Effector memory CD8-positive, alpha-beta T cell (primary cell): ENCODE measurements around the gene ST3GAL5.

ENCODE experiments used
- ATAC-seq: fragments of 150-1000 bp; cut with Tn5 transposase; replicated peaks from 2 replicates; pipeline ENCODE4 v1.10.0; 2021; ENCODE audit warnings: mild to moderate bottlenecking, moderate library complexity
- DNase-seq, 3 experiments: peaks; one replicate each; pipeline ENCODE4 v3.0.0; 2021
- H3K27ac Mint-ChIP-seq, 2 donors: one replicate each; pipeline ENCODE4 v1.8.0; 2022; ENCODE audit warnings: mild to moderate bottlenecking in 2 of 2, mixed read lengths in 2 of 2, moderate library complexity in 2 of 2
- H3K27me3 Mint-ChIP-seq, 2 donors: one replicate each; pipeline ENCODE4 v1.8.0; 2022; ENCODE audit warnings: mixed read lengths in 2 of 2
- H3K36me3 Mint-ChIP-seq: one replicate; pipeline ENCODE4 v1.8.0; 2022; ENCODE audit warnings: mild to moderate bottlenecking, moderate library complexity, mixed read lengths; ENCODE audit not compliant: insufficient read depth
- H3K4me1 Mint-ChIP-seq, 2 donors: one replicate each; pipeline ENCODE4 v1.8.0; 2022; ENCODE audit warnings: low read depth in 2 of 2, mixed read lengths in 2 of 2
- H3K4me3 Mint-ChIP-seq, 2 donors: one replicate each; pipeline ENCODE4 v1.8.0; 2022; ENCODE audit warnings: mild to moderate bottlenecking in 2 of 2, mixed read lengths in 2 of 2, moderate library complexity in 2 of 2
- H3K9me3 Mint-ChIP-seq, 2 donors: one replicate each; pipeline ENCODE4 v1.8.0; 2022; ENCODE audit warnings: mixed read lengths in 2 of 2

ST3GAL5 gene

GRCh38 chr2:85861180-85861579 lies 27.6 kb downstream of the ST3GAL5 start:
- H3K27me3 Mint-ChIP-seq = no peaks in the 10 kb centered on the region
- DNase-seq (no peak), ATAC-seq (peak; percentile 35)
- peak overlapping the region; percentile 91 to 97 for H3K27ac Mint-ChIP-seq
- H3K9me3 Mint-ChIP-seq = no peaks in the 10 kb centered on the region
- peaks cover 39 to 40% of the 10 kb centered on the region in 2 donors for H3K4me1 Mint-ChIP-seq
- peaks cover 28% of the 10 kb centered on the region for H3K36me3 Mint-ChIP-seq
- peak overlapping the region; percentile 63 to 83 for H3K4me3 Mint-ChIP-seq

GRCh38 chr2:85858841-85859240 lies 29.9 kb downstream of the ST3GAL5 start:
- DNase-seq (no peak), ATAC-seq (no peak)
- Mint-ChIP-seq H3K4me1 (peaks cover 45 to 46% of the 10 kb centered on the region in 2 donors), H3K36me3 (peaks cover 32% of the 10 kb centered on the region), H3K9me3 (no peaks in the 10 kb centered on the region), H3K27ac (peak overlapping the region; percentile 2 to 91), H3K4me3 (no peak overlapping the region), H3K27me3 (no peaks in the 10 kb centered on the region)

- DNase-seq (no peak), ATAC-seq (no peak)
- Mint-ChIP-seq H3K36me3 (peaks cover 38% of the 10 kb centered on the region), H3K9me3 (no peaks in the 10 kb centered on the region), H3K27me3 (no peaks in the 10 kb centered on the region), H3K4me1 (peaks cover 58 to 66% of the 10 kb centered on the region in 2 donors), H3K27ac (peak overlapping the region; percentile 98), H3K4me3 (peak overlapping the region in 1 of 2 donors; percentile 75)
Measured at GRCh38 chr2:85854897-85855296, 33.9 kb downstream of the ST3GAL5 start.

GRCh38 chr2:85854166-85854509 lies 34.7 kb downstream of the ST3GAL5 start:
- H3K4me3 Mint-ChIP-seq = peak overlapping the region; percentile 75 to 91
- peak in 1 of 3 experiments; percentile 4 for DNase-seq
- no peaks in the 10 kb centered on the region for H3K9me3 Mint-ChIP-seq
- no peaks in the 10 kb centered on the region for H3K27me3 Mint-ChIP-seq
- peak; percentile 1 for ATAC-seq
- peaks cover 56 to 64% of the 10 kb centered on the region in 2 donors for H3K4me1 Mint-ChIP-seq
- peak overlapping the region; percentile 98 for H3K27ac Mint-ChIP-seq
- peaks cover 38% of the 10 kb centered on the region for H3K36me3 Mint-ChIP-seq

- no peaks in the 10 kb centered on the region for H3K9me3 Mint-ChIP-seq
- ATAC-seq = peak; percentile 60
- peaks cover 59 to 61% of the 10 kb centered on the region in 2 donors for H3K4me1 Mint-ChIP-seq
- peak overlapping the region; percentile 98 for H3K27ac Mint-ChIP-seq
- peak; percentile 41 to 52 (median 49) for DNase-seq
- H3K36me3 Mint-ChIP-seq = peaks cover 40% of the 10 kb centered on the region
- H3K4me3 Mint-ChIP-seq = peak overlapping the region; percentile 75 to 91
- no peaks in the 10 kb centered on the region for H3K27me3 Mint-ChIP-seq
Measured at GRCh38 chr2:85853499-85854165, 35.2 kb downstream of the ST3GAL5 start.

GRCh38 chr2:85852937-85853498 lies 35.8 kb downstream of the ST3GAL5 start:
- Mint-ChIP-seq H3K4me1 (peaks cover 62 to 66% of the 10 kb centered on the region in 2 donors), H3K27me3 (no peaks in the 10 kb centered on the region), H3K36me3 (peaks cover 40% of the 10 kb centered on the region), H3K9me3 (no peaks in the 10 kb centered on the region), H3K27ac (peak overlapping the region; percentile 98), H3K4me3 (peak overlapping the region; percentile 75 to 91)
- DNase-seq (peak; percentile 81 to 82 (median 82)), ATAC-seq (peak; percentile 90)

GRCh38 chr2:85852152-85852840 lies 36.5 kb downstream of the ST3GAL5 start:
- H3K4me1 Mint-ChIP-seq = peaks cover 60 to 68% of the 10 kb centered on the region in 2 donors
- peaks cover 42% of the 10 kb centered on the region for H3K36me3 Mint-ChIP-seq
- ATAC-seq = no peak
- no peaks in the 10 kb centered on the region for H3K27me3 Mint-ChIP-seq
- peak overlapping the region; percentile 75 to 91 for H3K4me3 Mint-ChIP-seq
- DNase-seq = no peak
- peak overlapping the region; percentile 98 for H3K27ac Mint-ChIP-seq
- H3K9me3 Mint-ChIP-seq = no peaks in the 10 kb centered on the region

GRCh38 chr2:85851253-85852151 lies 37.3 kb downstream of the ST3GAL5 start:
- peak overlapping the region; percentile 75 to 91 for H3K4me3 Mint-ChIP-seq
- peak overlapping the region; percentile 98 for H3K27ac Mint-ChIP-seq
- H3K4me1 Mint-ChIP-seq = peaks cover 63 to 71% of the 10 kb centered on the region in 2 donors
- H3K9me3 Mint-ChIP-seq = no peaks in the 10 kb centered on the region
- DNase-seq (peak in 2 of 3 experiments; percentile 12 to 30), ATAC-seq (no peak)
- peaks cover 47% of the 10 kb centered on the region for H3K36me3 Mint-ChIP-seq
- no peaks in the 10 kb centered on the region for H3K27me3 Mint-ChIP-seq

GRCh38 chr2:85850451-85850850 lies 38.3 kb downstream of the ST3GAL5 start:
- no peaks in the 10 kb centered on the region for H3K9me3 Mint-ChIP-seq
- H3K27ac Mint-ChIP-seq = peak overlapping the region; percentile 98
- DNase-seq = no peak
- no peak for ATAC-seq
- H3K4me1 Mint-ChIP-seq = peaks cover 60 to 73% of the 10 kb centered on the region in 2 donors
- peak overlapping the region; percentile 75 to 91 for H3K4me3 Mint-ChIP-seq
- peaks cover 56% of the 10 kb centered on the region for H3K36me3 Mint-ChIP-seq
- H3K27me3 Mint-ChIP-seq = no peaks in the 10 kb centered on the region

GRCh38 chr2:85847051-85847588 lies 41.7 kb downstream of the ST3GAL5 start:
- H3K36me3 Mint-ChIP-seq = peaks cover 52% of the 10 kb centered on the region
- no peaks in the 10 kb centered on the region for H3K27me3 Mint-ChIP-seq
- H3K27ac Mint-ChIP-seq = peak overlapping the region in 1 of 2 donors; percentile 98
- peaks cover 27 to 43% of the 10 kb centered on the region in 2 donors for H3K4me1 Mint-ChIP-seq
- DNase-seq = no peak
- ATAC-seq = no peak
- H3K9me3 Mint-ChIP-seq = no peaks in the 10 kb centered on the region
- no peak overlapping the region for H3K4me3 Mint-ChIP-seq

GRCh38 chr2:85846411-85846810 lies 42.4 kb downstream of the ST3GAL5 start:
- Mint-ChIP-seq H3K4me1 (peaks cover 23 to 36% of the 10 kb centered on the region in 2 donors), H3K36me3 (peaks cover 50% of the 10 kb centered on the region), H3K4me3 (no peak overlapping the region), H3K27me3 (no peaks in the 10 kb centered on the region), H3K9me3 (no peaks in the 10 kb centered on the region), H3K27ac (peak overlapping the region in 1 of 2 donors; percentile 98)
- DNase-seq (no peak), ATAC-seq (no peak)

GRCh38 chr2:85844486-85844885 lies 44.3 kb downstream of the ST3GAL5 start:
- Mint-ChIP-seq H3K36me3 (peaks cover 61% of the 10 kb centered on the region), H3K27me3 (no peaks in the 10 kb centered on the region), H3K4me3 (no peak overlapping the region), H3K9me3 (no peaks in the 10 kb centered on the region), H3K27ac (no peak overlapping the region), H3K4me1 (peaks cover 14 to 25% of the 10 kb centered on the region in 2 donors)
- DNase-seq = no peak
- no peak for ATAC-seq

- H3K9me3 Mint-ChIP-seq = no peaks in the 10 kb centered on the region
- H3K27me3 Mint-ChIP-seq = no peaks in the 10 kb centered on the region
- H3K36me3 Mint-ChIP-seq = peaks cover 62% of the 10 kb centered on the region
- no peak for ATAC-seq
- no peak for DNase-seq
- no peak overlapping the region for H3K4me3 Mint-ChIP-seq
- peaks cover 18 to 22% of the 10 kb centered on the region in 2 donors for H3K4me1 Mint-ChIP-seq
- no peak overlapping the region for H3K27ac Mint-ChIP-seq
Measured at GRCh38 chr2:85843543-85843942, 45.2 kb downstream of the ST3GAL5 start.
